NCI-H526 treated with DMSO at 0.1 percent for 48 hours (cell line): ENCODE measurements around the gene OXCT1.
"Not testable (repeated sequence)": the region's sequence is repeated elsewhere in the genome, so short reads cannot be mapped to it uniquely, and the experiment has no call there.

Experiments
- DNase-seq: peaks from one replicate; lab custom pipeline; 2025; lab: John Stamatoyannopoulos, UW

Gene OXCT1

DNA sequence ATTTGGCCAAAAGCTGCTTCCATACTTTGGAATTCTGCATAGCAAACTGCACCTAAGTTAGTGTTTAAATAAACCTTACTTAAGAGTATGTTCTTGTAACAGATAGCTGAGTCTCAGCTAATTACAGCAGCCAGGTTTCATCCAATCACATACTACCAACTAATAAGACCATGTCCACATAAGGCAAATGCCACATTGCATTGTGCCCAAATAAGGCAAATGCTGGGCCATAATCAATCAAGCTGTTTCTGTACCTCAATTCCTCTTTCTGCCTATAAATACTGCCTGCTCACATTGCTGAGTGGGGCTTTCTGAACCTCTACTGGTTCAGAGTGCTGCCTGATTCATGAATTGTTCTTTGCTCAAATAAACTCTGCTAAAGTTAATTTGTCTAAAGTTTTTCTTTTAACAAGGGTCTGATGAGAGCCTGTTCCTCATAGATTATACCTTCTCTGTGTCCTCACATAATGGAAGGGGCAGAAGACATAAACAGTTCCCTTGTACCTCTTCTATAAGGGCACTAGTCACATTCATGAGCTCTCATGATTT, 4.4 kb upstream of the OXCT1 start:
- no peak for DNase-seq

- DNase-seq, result no peak
These were observed 1.6 kb upstream of the OXCT1 start for GRCh38 chr5:41871852-41872251.

- DNase-seq, result no peak
These were observed 413 bp upstream of the OXCT1 start for GRCh38 chr5:41870627-41871048.

DNA sequence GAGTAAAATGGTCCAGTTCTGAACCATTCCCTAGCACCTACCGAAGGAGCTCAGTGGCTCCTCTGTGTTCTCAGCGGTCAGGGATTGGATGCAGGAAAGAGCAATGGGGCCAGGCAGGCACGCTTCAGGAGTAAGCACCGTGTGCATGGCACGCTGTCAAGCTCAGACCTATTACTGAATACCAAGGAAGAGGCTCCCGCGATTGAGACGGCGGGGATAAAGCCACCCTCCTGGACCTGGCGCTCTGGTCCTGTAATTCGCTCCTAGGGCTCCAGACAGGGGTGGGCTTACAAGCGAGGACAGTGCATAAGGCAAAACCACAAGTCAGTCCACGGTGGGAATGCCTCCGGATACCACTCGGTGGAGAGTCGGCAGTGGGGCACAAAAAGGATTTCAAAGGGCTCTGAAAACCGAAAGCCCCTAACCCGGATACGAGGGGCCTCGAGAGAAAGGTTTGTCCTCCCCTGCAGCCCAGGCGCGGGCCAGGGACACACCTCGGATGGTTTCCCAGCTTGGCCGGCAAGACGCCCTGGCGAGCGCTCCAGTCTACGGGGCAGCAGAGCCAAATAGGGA, 988 bp downstream of the OXCT1 start:
- peak; percentile 35 for DNase-seq

DNA sequence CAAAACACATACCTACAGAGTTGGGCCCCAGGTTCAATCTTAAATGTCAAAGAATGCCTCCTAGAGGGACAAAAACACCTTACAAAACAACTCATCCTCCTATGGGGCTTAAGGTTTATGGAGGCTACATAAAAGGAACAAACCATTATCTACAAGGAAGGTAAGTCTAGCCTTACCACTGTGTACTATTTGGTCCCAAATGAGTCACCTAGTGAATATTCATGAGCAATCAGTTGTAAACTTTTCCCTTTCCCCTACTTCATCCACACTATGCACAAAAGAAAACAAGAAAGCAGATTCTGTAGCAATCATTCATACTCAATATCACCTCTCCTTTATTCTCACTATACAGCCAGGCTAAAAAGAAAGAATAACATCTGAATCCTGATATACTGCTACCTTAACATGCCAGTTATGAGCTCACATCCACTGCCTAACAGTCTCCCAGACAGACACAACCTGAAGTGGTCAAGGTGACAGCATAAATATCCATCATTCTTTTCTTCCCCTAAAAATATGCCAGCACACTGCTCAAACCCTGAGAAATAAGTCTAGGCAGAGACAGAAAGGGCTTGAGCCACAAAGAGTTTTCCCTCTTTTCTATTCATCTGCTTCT, 6.2 kb downstream of the OXCT1 start:
- no peak for DNase-seq

- DNase-seq, result no peak
These were observed 11.3 kb downstream of the OXCT1 start for GRCh38 chr5:41858890-41859289.

DNA sequence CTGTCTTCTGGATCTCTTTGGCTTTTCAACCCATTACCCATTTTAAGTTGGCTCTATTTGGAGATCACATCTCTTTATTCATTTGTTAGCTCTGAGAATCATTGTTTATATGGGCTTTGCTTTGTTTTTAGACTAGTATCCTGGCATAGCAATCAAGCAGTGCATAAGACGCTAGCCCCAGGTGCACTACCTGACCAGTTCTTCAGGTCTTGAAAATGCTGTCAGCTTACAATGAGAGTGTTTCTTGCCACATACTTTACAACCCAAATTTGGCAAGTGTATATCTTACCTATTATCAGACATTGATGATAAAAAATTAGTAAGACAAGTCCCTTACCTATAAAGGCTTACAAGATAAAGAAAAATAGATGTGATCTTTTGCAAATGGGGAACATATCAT, 12.2 kb downstream of the OXCT1 start:
- DNase-seq, result no peak

GRCh38 chr5:41856644-41857491, 13.4 kb downstream of the OXCT1 start:
- DNase-seq, result peak; percentile 61

DNA sequence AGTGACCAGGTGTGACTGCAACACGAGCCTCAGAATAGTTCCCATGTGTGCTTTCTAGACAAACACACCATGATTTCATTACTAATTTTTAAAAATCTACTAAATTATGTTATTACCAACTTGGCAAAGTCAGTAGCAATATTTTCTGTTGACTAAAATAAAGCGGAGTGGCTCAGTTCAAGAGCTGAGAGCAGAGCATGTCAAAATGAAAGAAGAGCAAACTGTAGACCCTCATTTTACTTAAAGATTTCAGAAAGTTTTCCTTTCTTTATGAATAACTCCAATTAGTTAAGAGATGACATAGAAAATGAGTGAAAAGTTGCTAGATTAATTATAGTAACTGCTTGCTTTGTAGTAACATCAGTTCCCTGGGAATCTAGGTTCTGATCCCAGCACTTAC, 17.9 kb downstream of the OXCT1 start:
- DNase-seq, result no peak

DNA sequence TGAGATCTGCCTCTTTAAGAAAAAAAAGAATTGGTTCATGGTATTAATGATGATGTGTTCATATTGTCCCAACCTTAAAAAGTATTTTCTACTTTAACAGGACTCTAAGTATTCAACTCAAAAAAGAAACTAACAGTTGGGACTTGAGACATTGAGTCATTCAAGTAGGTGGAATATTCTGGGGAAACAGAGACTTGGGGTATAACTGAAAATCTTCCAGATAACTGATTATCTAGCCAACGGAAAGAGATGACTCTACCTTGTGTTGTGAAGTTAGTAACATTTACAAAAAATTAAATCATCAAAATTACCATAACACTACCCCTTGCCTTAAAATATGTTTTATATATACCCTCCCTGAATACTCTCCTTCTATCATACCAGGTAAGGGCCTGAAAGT, 19.1 kb downstream of the OXCT1 start:
- no peak for DNase-seq

DNA sequence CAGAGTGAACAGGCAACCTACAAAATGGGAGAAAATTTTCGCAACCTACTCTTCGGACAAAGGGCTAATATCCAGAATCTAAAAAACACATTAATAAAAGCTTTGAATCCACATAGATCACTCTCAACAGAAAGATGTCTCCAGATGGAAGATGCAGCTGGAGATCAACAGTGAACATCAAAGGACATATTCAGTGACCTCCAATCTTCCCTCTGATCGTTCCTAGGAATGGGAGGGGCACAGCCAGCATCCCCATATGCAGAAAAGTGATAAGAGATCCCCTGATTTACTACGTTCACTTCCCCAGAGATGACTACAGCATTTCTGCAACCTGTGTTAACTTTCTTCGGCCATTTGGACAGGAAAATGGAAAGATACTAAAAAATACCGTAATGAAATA, 21.2 kb downstream of the OXCT1 start:
- DNase-seq, result no peak

DNA sequence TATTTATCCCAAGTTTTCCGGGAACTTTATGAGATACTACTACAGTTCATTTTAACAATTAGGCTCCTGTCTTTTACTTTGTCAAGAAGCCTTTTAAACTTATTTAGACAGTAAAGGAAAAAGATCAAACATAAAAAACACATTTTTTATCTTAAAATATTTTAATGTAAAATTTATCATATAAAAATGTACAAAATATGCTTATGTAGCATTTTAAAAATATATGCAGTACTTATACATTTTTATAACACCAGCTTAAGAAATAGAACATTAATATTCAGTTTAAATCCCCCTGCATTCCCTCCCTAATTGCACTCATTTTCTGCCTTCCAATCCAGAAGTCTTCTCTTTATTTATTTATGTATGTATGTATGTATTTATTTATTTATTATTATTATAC, 24.5 kb downstream of the OXCT1 start:
- DNase-seq, result not testable (repeated sequence)

DNA sequence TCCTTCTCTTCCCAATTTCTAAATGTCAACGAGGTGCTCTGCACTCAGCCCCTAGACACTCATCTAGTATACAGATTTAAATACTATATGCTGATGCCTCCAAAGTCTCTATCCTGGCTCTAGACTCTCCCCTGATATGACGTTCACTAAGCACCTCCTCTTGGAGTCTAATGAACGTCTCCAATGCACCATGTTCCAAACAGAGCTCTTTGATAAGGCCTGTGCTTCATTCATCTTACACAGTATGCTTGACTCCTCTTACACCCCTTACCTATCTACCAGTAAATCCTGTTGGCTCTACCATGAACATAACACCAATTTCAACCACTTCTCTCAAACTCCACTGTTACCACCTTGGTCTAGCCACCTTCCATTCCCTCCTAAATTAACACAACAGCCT, 25.7 kb downstream of the OXCT1 start:
- DNase-seq, result no peak

DNA sequence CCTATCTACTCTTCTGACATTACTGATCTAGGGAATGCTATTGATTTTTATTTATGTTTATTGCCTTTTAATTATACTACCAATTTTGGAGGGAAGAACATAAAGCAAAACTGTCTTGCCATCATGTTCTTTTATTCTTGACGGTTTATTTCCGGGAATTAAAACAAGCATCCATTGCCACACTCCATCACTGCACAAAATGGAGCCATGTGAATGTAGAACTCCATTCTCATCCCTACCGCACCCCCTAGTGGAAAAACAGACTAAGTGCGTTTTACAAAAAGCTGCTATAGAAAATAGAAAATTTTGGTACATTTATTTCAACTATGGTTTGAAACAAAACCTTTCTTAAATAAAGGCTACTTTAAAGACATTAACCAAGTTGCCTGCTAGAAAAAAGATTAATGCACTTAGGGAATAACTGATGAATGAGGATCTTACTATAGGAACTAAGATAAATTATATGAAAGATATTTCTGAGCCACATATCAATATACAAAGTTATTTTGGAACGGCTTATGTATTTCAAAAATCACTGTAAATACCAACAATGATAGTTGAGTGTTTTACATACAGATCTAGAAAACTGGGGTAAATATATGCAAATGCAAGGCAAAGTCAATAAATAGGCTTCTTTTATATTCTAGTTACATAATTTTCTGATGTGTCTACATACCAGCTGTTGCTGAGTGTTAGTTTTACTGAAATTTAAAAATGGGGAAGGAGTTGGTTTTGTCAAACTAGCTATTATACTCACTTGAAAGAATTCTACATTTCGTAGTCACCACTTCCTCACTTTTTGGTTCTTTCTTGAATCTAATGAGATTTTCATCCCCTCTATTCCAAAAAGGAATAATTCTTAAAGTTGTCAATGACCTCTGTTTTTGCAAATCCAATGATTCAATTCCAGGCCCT, 26.5 kb downstream of the OXCT1 start:
- peak; percentile 39 for DNase-seq

DNA sequence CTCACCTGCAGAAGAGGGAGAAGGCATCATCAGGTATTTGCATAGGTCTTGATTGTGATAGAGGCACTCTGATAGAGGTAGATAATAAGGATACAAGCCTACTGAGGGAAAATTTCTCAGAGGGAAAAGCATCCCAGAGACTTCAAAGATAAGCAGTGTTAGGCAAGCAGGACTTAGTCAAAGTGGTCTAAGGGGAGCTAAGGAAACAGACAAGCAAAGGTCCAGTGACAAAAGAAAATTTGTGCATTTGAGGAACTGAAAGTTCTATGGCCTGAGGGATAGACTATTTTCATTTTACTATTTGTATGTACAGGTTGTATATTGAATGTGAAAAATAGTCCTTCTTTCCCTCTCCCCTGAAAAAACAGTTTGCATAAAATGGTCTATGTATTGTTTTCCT, 27.4 kb downstream of the OXCT1 start:
- DNase-seq, result no peak

DNA sequence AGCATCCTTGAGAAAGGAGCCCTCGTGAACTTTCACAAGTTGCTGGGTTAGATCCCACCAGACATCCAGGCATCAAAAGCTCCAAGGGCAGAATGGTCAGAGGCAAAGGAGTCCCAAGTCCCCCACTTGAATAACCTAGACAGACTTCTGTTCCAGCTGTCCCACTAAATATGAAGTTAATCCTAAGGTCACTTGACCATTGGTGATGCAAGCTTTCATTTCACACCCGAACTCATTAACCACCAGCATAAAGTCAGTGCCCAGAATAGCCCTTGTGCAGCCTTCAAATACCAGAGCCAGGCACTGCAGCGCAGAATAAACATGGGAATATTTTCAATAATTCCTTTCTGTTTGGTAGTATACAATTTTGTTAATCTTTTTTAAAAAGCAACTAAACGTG, 28.9 kb downstream of the OXCT1 start:
- DNase-seq, result no peak

DNA sequence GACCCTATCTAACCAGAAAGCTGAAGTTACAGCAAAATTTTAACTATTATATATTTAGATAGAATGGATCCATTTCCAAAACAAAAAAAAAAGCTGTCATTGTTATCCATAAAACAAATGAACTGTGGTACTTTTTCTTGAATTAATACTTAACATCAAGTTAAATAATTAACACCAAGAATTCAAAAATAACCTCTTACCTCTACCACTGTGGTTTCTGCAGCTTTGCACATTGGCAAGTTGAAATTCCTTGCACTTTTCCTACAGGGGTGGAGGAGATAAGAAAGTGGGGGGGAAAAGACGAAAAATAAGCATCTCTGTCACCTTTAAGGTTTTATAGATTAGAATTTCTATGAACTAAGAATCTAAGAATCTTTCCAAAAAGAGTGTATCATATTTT, 30.0 kb downstream of the OXCT1 start:
- DNase-seq, result no peak

DNA sequence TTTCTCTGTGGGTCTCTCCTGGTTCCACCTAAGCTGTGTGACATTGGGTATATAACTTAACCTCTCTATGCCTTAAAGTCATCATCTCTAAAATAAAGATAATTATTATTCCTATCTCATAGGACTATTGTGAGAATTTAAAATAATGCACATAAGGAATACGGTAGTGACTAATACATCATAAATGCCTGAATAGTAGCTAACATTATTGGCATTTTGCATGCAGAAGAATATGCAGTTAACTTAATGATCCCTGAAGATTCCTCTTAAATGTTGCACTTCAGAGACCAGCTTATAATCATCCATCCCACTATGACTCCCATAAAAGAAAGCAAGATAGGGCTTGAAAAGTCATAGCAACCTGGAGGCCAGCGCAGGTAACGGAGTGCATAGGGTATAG, 32.4 kb downstream of the OXCT1 start:
- DNase-seq, result no peak

DNA sequence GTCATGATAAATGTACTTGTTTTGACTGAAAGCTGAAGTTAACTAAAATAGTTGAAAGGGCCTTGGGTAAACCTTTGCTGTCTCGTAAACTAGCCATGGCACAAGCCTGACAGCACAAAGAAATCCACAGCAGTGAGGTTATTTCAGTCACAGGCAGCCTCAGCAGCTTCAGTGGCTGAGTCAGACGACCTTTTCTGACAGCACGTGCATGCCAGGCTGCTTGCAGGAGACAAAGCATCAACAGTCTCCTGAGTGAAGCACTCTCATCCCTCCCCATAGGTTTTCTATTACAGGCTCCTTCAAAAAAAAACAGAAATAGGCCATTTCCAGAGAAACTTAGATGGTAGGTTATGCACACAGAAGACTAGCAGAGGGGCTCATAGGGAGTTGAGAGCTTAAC, 34.6 kb downstream of the OXCT1 start:
- no peak for DNase-seq

DNA sequence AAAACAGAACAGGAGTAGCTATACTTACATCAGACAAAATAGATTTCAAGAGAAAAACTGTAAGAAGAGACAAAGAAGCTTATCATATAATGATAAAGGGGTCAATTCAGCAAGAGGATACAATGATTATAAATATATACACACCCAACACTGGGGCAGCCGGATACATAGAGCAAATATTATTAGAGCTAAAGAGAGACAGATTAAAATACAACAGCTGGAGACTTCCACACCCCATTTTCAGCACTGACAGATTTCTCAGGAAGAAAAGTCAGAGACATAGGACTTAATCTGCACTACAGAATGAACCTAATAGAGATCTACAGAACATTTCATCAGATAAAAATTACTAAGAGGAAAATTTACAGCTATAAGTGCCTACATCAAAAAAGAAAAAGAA, 35.7 kb downstream of the OXCT1 start:
- no peak for DNase-seq

- DNase-seq, result no peak
These were observed 37.8 kb downstream of the OXCT1 start for GRCh38 chr5:41832430-41832829.

GRCh38 chr5:41831155-41831554, 39.1 kb downstream of the OXCT1 start:
- DNase-seq, result no peak
